Stimulated activated CD8-positive, alpha-beta memory T cell treated with anti-CD3 and anti-CD28 coated beads, Interleukin-2, amount 100 ng/mL, for 1 hour (primary cell): ENCODE results near the gene ANKRD44.

Experiments used
- DNase-seq, 2 donors: peaks; one replicate each; pipeline ENCODE4 v3.0.0-alpha.2; 2020; ENCODE audit warnings: low read depth in 2 of 2

Gene ANKRD44

DNA sequence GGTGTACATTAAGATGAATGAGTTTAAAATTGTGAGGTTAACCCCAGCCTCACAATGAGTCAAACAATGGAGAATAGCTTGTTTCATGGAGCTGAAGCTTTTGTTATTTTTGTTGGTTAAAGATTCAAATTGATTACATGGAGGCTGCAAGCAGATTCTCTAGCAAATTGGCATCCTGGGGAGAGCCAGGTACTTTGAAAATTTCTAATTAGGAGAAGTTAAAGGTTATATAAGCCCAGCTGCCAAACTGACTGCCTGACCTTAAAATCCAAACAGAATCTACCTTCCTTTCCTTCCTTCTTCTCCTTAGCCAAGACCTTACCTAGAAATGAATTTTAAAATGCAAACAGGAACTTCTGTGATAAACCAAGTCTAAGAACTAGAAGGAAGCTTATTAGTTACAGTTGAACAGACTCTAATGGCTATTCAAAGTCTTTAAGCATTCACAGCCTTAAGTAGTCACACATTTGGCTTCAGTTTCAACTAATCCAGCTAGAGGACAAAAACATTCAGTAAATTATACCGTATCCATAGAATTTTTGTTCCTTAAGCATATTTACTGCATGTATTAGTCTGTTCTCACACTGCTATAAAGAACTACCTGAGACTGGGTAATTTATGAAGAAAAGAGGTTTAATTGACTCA is 352.6 kb downstream of the ANKRD44 start:
- no peak for DNase-seq

DNA sequence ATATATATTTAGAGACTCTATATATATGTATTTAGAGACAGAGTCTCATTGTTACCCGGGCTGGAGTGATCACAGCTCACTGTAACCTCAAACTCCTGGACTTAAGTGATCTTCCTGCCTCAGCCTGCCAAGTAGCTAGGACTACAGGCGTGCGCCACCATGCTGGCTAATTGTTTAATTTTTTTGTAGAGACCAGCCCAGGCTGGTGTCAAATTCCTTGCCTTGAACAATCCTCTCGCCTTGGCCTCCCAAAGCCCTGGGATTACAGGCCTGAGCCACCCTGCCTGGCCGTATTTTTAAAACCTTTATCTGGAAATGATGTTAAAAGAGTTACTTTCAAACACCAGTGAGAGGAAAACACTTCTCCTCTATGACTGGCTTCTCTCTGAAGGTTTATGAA is 353.1 kb downstream of the ANKRD44 start:
- DNase-seq: no peak

DNA sequence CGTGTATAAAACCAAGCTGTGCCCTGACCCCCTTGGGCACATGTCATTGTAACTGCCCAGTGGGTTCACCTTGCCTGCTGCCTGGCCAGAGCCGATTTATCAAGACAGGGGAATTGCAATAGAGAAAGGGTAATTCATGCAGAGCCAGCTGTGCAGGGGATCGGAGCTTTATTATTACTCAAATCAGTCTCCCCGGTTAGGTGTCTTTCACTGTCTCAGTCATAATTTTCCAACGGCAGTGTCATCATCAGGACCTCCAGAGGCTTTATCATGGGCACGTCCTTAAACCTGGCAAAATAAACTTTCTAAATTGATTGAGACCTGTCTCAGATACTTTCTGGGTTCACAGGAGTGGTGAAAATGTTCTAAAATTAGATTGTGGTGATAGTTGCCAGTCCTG is 354.5 kb downstream of the ANKRD44 start:
- DNase-seq: no peak

DNA sequence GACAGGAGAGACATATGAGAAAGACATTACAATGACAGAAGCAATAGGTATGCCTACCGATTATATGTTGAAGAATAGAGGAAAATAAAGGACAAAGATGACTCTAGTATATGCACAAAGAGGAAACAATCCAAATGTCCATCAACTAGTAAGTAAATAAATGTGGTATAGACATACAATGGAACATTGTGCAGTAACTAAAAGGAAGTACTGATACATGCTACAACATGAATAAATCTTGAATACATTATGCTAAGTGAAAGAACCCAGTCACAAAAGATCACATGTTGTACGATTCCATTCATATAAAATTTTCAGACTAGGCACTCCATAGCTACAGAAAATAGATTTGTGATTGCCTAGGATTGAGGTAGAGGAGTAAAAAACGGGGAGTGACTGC is 355.5 kb downstream of the ANKRD44 start:
- no peak for DNase-seq

DNA sequence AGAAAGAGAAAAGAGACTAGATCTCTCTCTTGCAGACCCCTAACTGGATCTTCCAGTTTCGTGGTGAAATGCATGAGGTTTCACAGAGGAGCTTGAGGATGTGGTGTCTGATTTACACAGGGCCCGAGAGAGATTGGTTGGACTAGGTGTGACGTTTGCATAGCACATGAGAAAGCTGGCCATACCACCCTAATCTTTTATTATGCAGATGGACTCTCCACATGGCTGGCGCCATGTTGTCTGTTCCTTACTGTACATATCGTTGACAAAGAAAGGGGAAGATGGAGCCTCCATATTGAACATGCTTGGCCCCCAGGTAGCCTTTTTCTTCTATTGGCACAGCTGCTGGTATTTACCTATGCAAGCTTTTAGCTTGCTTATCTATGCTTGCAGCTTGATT is 356.6 kb downstream of the ANKRD44 start:
- no peak for DNase-seq

DNA sequence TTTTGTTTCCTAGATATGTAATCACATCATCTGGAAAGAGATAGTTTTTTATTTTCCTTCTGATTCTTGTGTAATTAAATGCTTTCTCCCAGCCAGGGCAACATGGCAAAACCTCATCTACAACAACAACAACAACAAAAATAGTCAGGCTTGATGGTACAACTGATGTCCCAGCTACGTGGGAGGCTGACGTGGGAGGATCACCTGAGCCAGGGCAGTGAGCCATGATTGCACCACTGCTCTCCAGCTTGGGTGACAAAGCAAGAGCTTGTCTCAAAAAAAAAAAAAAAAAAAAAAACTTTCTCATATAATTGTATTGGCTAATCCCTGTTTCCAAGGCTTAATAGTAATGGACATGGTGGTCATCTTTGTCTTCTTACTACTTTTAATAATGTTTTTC is 357.6 kb downstream of the ANKRD44 start:
- DNase-seq: no peak

DNA sequence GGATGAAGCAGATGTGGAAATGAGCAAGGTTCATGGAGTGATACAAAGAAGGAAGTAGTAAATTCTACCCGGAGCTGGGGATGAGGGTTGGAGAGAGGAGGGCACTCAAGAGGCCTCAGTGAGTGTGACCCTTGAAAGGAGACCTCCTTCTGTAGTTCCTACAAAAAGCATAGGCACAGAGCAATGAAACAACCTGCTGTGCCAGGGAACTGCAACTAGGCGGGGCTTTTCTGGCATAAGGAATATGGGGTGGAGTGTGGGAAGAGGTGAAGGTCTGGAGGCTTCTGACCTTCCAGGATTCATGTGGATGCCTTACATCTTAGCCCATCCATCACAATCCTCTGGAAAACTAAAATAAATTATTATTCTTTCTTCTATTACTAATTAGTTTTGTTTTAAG is 358.6 kb downstream of the ANKRD44 start:
- no peak for DNase-seq

DNA sequence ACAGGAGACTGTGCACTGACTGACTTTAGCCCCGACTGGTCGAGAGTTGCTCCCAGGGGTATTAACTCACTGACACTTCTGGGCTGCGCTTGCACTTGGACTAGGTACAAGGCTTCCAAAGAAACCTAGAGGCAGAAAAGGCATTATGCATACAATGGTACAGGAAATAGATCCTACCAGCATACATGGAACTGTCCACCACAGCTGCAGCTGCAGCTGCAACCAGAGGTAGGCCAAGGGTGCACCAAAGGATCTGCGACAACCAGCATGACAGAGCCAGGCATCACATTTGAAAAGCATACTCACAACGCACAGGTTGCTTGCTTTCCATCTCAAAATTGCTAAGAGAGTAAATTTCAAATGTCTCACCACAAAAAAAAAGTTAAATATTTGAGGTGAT is 361.5 kb downstream of the ANKRD44 start:
- no peak for DNase-seq

DNA sequence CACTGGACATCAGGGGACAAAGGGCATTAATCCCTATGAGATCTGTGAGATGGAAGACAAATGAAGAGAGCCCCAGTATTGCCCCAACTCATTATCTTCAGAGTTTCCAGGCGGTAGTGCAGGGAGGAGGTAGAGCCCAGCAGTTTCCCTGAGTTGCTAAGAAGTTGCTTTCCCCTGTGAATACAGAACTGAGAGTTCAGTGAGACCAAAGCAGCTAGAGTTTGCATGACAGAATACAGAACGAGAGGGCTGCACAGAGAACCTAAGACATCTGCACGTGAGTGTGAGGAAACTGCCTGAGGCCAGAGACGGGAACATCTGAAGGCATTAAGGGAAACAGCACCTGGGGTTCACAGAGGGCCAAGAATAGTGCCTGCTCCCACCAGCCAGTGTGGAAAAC is 366.0 kb downstream of the ANKRD44 start:
- no peak for DNase-seq

DNA sequence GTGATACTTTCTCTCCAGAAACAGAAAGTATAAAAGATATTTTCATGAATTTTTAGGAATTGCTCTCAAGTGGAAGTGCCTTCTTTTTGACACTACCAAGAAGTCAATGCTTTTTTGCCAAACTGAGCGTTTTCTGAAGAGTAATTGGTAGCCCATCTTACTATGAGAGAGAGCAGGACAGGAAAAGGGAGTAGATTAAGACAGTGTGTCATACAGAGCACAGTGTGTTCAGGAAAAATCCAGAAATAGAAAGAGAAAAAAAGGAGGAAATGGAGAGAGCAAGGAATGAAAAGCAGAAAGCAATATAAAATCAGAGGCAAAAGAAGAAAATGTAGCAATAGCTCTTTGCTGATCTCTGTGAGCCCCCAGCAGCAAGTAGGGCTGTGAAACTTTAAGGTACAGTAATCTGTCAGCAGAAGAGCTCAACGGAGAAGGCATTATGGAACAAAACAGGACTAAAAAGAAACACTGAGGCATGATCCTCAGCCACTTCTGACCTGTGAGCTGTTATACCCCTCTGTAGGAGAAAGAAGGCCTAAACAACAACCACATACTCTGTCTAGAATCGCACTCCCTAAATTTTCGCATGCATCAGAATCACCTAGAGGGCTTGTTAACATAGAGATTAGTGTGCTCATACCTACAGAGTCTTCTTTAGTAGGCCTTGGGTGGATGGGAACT is 369.0 kb downstream of the ANKRD44 start:
- DNase-seq: no peak

DNA sequence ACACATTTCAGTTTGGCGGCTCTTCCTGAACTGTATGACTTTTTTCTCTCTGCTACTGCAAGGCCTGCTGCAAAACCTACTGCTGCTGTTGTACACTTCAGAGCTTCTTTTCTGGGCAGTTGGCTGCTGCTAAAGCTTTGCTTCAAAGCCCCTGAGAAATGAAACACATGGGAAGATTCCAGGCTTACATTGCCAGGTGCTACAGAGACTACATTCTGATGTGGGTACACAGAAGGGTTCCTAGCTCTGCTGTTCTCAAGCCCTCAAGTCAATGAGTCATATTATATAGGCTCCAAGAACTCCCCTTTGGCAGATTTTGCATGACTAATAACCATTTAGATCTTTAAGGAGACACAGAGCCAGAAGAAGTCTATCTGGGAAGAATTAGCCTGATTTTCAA is 371.2 kb downstream of the ANKRD44 start:
- no peak for DNase-seq
